ENCODE measurements around the gene ATP2B2. TPM values are rescaled to one million over a fixed set of nuclear protein-coding genes. Genes with fewer than 3 reads are reported as not detected.

ATP2B2 gene
- total RNA-seq, 4 donors from 2014 or later: not detected

DNA sequence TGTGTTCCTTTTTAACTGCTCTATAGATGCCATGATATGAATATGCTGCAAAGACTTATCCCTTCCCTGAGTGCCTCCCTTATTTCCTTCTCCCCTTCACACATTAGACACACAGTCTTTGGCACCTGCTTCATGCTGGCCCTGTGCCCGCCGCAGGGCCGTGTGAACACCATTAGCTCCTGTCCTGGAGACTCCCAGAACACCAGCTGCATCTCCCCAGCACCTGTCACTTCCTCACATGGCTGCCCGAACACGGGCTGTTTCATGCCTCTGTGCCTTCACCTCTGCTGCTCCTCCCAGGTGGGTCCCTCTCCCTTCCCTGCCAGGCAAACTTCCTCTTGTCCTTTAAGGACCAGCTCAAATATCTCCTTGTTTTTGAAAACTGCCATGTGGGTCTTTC lies 144.0 kb downstream of the ATP2B2 start:
- TF ChIP-seq POLR2A (IDR thresholded peaks at IDR 0.05): no peak
- TF ChIP-seq, protein P1, sequence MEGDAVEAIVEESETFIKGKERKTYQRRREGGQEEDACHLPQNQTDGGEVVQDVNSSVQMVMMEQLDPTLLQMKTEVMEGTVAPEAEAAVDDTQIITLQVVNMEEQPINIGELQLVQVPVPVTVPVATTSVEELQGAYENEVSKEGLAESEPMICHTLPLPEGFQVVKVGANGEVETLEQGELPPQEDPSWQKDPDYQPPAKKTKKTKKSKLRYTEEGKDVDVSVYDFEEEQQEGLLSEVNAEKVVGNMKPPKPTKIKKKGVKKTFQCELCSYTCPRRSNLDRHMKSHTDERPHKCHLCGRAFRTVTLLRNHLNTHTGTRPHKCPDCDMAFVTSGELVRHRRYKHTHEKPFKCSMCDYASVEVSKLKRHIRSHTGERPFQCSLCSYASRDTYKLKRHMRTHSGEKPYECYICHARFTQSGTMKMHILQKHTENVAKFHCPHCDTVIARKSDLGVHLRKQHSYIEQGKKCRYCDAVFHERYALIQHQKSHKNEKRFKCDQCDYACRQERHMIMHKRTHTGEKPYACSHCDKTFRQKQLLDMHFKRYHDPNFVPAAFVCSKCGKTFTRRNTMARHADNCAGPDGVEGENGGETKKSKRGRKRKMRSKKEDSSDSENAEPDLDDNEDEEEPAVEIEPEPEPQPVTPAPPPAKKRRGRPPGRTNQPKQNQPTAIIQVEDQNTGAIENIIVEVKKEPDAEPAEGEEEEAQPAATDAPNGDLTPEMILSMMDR (IDR thresholded peaks at IDR 0.05): no peak
- TF ChIP-seq EP300 (IDR thresholded peaks at IDR 0.05; ENCODE audit: low read depth): no peak
- no peak for TF ChIP-seq POLR2AphosphoS5 (IDR thresholded peaks at IDR 0.05)
- H3K4me3 ChIP-seq: no peak overlapping the region
- H3K4me1 ChIP-seq: no peaks in the 10 kb centered on the region
- H3K36me3 ChIP-seq: no peaks in the 10 kb centered on the region
- H3K27me3 ChIP-seq: no peaks in the 10 kb centered on the region
- WGBS, 2 donors (ENCODE audit: low coverage in 1 of 2): 31 to 44% methylated on average over 3 to 5 of the region's 5 CpGs
- in situ Hi-C loops (cut with MboI; ENCODE audit: low pct_ligation_motif_present in 1 of 4, low pct_unique_long_range_greater_than_20kb in 1 of 4, low sequenced_read_pairs in 3 of 4): no loop called here
- intact Hi-C loops (cut with DNase I; ENCODE audit: low total_unique reads): no loop called here
- DNase-seq: no peak
- H3K9me3 ChIP-seq: no peaks in the 10 kb centered on the region
- no peak overlapping the region for H3K27ac ChIP-seq

DNA sequence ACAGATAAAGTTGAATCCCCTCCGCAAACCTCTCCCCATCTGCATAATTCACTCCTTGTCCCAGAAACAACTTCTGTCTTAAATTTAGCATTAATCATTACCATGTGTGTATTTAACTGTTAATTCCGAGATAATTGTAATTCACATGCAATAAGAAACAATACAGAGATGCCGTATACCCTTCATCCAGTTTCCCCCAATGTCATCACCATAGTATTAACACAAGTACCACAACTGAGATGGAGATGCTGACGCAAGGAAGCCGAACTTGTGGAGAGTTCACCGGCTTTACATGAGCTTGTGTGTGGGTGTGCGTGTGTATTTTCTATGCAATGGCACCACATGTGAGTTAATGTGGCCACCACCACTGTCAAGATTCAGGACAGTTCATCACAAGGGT lies 144.9 kb downstream of the ATP2B2 start:
- WGBS, 2 donors (ENCODE audit: low coverage in 1 of 2): 95 to 98% methylated on average over 4 to 7 of the region's 7 CpGs
- Histone ChIP-seq H3K4me1 (no peaks in the 10 kb centered on the region), H3K27me3 (no peaks in the 10 kb centered on the region), H3K4me3 (no peak overlapping the region), H3K36me3 (no peaks in the 10 kb centered on the region), H3K9me3 (no peaks in the 10 kb centered on the region), H3K27ac (no peak overlapping the region)
- intact Hi-C loops (cut with DNase I; ENCODE audit: low total_unique reads) (no loop called here), in situ Hi-C loops (cut with MboI; ENCODE audit: low pct_ligation_motif_present in 1 of 4, low pct_unique_long_range_greater_than_20kb in 1 of 4, low sequenced_read_pairs in 3 of 4) (no loop called here)
- no peak for TF ChIP-seq POLR2A (IDR thresholded peaks at IDR 0.05)
- no peak for TF ChIP-seq EP300 (IDR thresholded peaks at IDR 0.05; ENCODE audit: low read depth)
- TF ChIP-seq, protein P1 (IDR thresholded peaks at IDR 0.05): no peak
- TF ChIP-seq POLR2AphosphoS5 (IDR thresholded peaks at IDR 0.05): no peak
- DNase-seq: no peak

DNA sequence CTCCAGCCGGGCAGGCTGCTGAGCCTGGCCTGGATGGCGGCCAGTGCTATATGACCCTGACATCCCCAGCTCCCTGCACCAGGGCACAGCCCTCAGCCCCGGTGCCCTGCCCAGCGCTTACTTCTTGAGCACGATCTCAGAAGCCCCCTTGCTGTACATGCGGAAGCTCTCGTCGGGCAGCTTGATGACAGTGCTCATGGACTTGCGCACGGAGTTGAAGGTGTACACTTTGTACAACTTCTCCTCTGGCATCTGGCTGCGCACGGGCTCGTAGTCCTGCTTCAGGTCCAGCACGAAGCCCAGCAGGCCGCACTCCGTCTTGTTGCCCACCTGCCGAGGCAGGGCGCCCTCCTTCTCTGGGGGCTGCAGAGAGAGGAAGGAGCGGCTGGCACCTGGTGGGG lies 145.6 kb downstream of the ATP2B2 start:
- no peaks in the 10 kb centered on the region for H3K9me3 ChIP-seq
- no peak overlapping the region for H3K4me3 ChIP-seq
- 87% methylated on average over 17 of the region's 19 CpGs; no CpG with 5 or more reads in 1 of the 2 donors for WGBS, 2 donors (ENCODE audit: low coverage in 1 of 2)
- H3K4me1 ChIP-seq: no peaks in the 10 kb centered on the region
- no peaks in the 10 kb centered on the region for H3K27me3 ChIP-seq
- in situ Hi-C loops (cut with MboI; ENCODE audit: low pct_ligation_motif_present in 1 of 4, low pct_unique_long_range_greater_than_20kb in 1 of 4, low sequenced_read_pairs in 3 of 4): loop anchor here in 1 of 4 donors (10.0 kb wide), 1 partner anchor 385 kb away; no protein-coding TSS in a partner anchor
- DNase-seq: no peak
- H3K27ac ChIP-seq: no peak overlapping the region
- intact Hi-C loops (cut with DNase I; ENCODE audit: low total_unique reads): no loop called here
- TF ChIP-seq POLR2A (IDR thresholded peaks at IDR 0.05) (no peak), EP300 (IDR thresholded peaks at IDR 0.05; ENCODE audit: low read depth) (no peak), POLR2AphosphoS5 (IDR thresholded peaks at IDR 0.05) (no peak)
- TF ChIP-seq, protein P1 (IDR thresholded peaks at IDR 0.05): no peak
- H3K36me3 ChIP-seq: no peaks in the 10 kb centered on the region

DNA sequence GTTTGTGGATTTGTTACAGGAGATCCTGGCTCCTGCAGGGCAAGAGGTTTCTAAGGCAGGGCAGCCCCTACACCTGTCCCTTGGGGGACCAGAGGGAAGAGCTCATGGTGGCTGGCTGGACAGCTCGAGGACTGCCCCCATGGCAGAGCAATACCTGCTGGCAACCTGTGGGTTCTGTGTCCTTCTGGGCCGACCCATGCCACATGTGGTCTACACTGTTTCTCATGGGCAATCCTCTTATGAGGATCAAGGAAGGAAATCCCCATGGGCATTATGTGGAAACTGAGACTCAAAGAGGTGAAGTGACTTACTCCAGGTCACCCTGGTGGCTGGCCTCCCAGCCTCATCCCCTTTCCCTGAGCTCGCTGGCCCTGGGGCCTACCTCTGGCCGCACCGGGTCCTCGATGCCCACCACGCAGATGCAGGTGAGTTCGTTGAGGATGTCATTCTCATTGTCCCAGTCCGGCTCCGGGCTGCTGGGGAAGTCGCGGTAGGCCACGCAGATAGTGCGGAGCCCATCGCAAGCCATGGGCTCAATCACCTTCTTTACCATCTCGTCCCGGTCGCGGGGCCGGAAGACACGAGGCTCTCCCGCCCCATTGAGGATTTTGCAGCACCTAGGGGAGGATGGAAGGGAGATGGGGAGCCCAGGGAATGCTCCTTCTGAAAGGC lies 146.9 kb downstream of the ATP2B2 start:
- DNase-seq: no peak
- Histone ChIP-seq H3K4me1 (peaks cover 0 to 3% (median 0%) of the 10 kb centered on the region in 4 donors), H3K36me3 (no peaks in the 10 kb centered on the region), H3K4me3 (no peak overlapping the region), H3K27me3 (no peaks in the 10 kb centered on the region), H3K27ac (no peak overlapping the region), H3K9me3 (no peaks in the 10 kb centered on the region)
- in situ Hi-C loops (cut with MboI; ENCODE audit: low pct_ligation_motif_present in 1 of 4, low pct_unique_long_range_greater_than_20kb in 1 of 4, low sequenced_read_pairs in 3 of 4): loop anchor here in 1 of 4 donors (10.0 kb wide), 1 partner anchor 386 kb away; no protein-coding TSS in a partner anchor
- intact Hi-C loops (cut with DNase I; ENCODE audit: low total_unique reads): no loop called here
- TF ChIP-seq, protein P1 (IDR thresholded peaks at IDR 0.05): no peak
- no peak for TF ChIP-seq EP300 (IDR thresholded peaks at IDR 0.05; ENCODE audit: low read depth)
- no peak for TF ChIP-seq POLR2AphosphoS5 (IDR thresholded peaks at IDR 0.05)
- no peak for TF ChIP-seq POLR2A (IDR thresholded peaks at IDR 0.05)
- WGBS, 2 donors (ENCODE audit: low coverage in 1 of 2): 92 to 95% methylated on average over 12 to 22 of the region's 22 CpGs

All from transverse colon (tissue), 4 donors.